ENCODE data around the gene PCMT1.
A peak's percentile ranks its signal among the peaks of the same experiment; 100 is the strongest.
"Not testable (repeated sequence)": the region's sequence is repeated elsewhere in the genome, so short reads cannot be mapped to it uniquely, and the experiment has no call there.

PCMT1 gene

DNA sequence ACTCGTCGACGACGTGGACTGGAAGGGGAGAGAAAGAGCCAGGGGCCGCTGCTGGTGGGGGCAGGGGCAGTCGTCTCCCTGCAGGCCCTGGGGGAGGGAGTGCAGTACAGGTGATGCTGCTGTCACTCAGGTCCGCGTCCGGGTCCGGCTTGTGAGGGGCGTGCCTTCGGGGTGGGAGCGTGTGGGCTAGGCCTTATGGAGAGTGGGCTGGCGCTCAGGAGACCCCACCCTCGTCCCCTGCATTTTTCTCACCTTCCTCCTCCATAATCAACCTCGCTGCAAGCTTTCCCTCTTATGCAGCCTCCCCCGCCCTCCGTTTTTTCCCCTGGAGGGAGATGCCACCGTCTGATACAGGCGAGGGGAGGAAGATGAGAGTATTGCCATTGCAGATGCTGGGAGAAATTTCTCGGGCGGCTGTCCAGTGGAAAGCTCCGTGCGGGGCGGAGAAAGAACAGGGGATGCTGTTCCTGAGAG, 632 bp downstream of the PCMT1 start:
- H3K27ac ChIP-seq: peak overlapping the region; percentile 91
- ChIA-PET POLR2A (ENCODE audit: low non-redundant PET) (interaction anchor here (0.7 to 0.8 kb wide), 2 partner anchors 111 to 500 kb away, joined by 3 read pairs; no protein-coding TSS in a partner anchor), CTCF (interaction anchor here (1.0 kb wide), 1 partner anchor 18 kb away, joined by 4 read pairs; no protein-coding TSS in a partner anchor)

DNA sequence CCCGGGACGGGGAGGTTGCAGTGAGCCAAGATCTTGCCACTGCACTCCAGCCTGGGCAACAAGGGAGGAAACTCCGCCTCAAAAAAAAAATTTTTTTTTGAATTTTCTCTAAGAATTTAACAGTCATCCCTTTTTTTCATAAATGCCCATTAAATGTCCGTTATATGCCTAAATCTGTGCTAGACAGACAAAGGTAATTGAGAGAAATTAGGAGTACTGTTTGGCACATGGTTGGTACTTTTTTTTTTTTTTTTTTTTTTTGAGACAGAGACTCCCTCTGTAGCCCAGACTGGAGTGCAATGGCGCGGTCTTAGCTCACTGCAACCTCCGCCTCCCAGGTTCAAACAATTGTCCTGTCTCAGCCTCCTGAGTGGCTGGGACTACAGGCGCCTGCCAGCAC, 1.7 kb downstream of the PCMT1 start:
- no peak for DNase-seq (ENCODE audit: low spot score)
- CTCF ChIA-PET: no interaction called here
- POLR2A ChIA-PET (ENCODE audit: low non-redundant PET): no interaction called here
- TF ChIP-seq, protein P1, sequence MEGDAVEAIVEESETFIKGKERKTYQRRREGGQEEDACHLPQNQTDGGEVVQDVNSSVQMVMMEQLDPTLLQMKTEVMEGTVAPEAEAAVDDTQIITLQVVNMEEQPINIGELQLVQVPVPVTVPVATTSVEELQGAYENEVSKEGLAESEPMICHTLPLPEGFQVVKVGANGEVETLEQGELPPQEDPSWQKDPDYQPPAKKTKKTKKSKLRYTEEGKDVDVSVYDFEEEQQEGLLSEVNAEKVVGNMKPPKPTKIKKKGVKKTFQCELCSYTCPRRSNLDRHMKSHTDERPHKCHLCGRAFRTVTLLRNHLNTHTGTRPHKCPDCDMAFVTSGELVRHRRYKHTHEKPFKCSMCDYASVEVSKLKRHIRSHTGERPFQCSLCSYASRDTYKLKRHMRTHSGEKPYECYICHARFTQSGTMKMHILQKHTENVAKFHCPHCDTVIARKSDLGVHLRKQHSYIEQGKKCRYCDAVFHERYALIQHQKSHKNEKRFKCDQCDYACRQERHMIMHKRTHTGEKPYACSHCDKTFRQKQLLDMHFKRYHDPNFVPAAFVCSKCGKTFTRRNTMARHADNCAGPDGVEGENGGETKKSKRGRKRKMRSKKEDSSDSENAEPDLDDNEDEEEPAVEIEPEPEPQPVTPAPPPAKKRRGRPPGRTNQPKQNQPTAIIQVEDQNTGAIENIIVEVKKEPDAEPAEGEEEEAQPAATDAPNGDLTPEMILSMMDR (conservative IDR thresholded peaks at IDR 0.05; ENCODE audit: low read depth): no peak
- H3K27ac ChIP-seq: peak overlapping the region; percentile 91

More for the DNA sequence above, 632 bp downstream of the PCMT1 start:
- peak; percentile 60 for DNase-seq (ENCODE audit: low spot score)
- TF ChIP-seq, protein P1 (conservative IDR thresholded peaks at IDR 0.05; ENCODE audit: low read depth): no peak

DNA sequence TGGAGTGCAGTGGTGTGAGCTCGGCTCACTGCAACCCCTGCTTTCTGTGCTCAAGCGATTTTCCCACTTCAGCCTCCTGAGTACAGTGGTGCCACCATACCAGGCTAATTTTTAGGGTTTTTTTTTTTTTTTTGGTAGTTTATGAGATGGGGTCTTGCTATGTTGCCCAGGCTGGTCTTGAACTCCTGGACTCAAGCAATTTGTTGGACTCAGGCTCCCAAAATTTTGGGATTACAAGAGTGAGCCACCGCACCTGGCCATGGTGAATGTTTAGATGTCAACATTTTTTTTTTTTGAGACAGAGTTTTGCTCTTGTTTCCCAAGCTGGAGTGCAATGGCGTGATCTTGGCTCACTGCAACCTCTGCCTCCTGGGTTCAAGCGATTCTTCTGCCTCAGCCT, 2.4 kb downstream of the PCMT1 start:
- DNase-seq (ENCODE audit: low spot score): not testable (repeated sequence)

DNA sequence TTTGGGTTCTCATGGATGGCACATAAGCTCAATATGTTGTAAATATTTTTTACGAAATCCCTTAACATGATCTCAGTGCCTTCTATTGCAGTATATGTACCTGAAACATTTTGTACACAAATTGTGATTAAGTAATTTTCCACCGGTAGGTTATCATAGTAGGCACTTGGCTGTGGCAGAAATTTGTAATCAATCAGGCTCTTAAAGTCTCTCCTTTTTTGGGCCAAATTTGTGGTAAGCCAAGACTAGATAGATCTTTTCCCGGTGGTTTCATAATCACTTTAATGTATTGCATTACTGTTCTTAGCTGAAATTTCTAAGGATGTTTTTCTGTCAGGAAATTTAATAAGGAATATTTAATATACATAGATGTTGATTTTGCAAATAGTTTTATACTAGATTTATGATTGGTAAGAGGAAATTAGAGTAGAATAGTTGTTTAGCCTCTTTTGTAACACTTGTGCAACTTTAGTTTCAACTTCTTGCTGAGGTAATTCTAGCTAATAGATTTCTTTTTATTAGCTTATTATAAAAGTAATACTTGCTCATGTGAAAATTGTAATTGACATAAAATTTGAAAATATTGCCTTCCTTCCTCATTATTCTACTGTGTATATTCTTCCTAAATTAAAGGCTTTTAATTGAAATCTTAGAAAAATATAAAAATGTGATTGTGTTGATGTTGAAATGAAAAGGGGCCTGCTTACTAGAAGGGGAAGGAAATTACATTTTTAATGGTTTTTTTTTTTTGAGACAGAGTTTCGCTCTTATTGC, 3.2 kb downstream of the PCMT1 start:
- H3K27ac ChIP-seq: no peak overlapping the region
- POLR2A ChIA-PET (ENCODE audit: low non-redundant PET): no interaction called here
- CTCF ChIA-PET: interaction anchor here (0.6 kb wide), 1 partner anchor 1106 kb away, joined by 3 read pairs; no protein-coding TSS in a partner anchor
- no peak for DNase-seq (ENCODE audit: low spot score)
- TF ChIP-seq, protein P1 (conservative IDR thresholded peaks at IDR 0.05; ENCODE audit: low read depth): no peak

More for the DNA sequence above, 2.4 kb downstream of the PCMT1 start:
- POLR2A ChIA-PET (ENCODE audit: low non-redundant PET); H3K27ac ChIP-seq; CTCF ChIA-PET: not testable (repeated sequence)

DNA sequence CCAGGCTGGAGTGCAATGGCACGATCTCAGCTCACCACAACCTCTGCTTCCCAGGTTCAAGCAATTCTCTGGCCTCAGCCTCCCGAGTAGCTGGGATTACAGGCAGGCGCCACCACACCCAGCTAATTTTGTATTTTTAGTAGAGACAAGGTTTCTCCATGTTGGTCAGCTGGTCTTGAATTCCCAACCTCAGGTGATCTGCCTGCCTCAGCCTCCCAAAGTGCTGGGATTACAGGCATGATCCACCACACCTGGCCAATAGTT, 3.8 kb downstream of the PCMT1 start:
- H3K27ac ChIP-seq; DNase-seq (ENCODE audit: low spot score); CTCF ChIA-PET; POLR2A ChIA-PET (ENCODE audit: low non-redundant PET): not testable (repeated sequence)

DNA sequence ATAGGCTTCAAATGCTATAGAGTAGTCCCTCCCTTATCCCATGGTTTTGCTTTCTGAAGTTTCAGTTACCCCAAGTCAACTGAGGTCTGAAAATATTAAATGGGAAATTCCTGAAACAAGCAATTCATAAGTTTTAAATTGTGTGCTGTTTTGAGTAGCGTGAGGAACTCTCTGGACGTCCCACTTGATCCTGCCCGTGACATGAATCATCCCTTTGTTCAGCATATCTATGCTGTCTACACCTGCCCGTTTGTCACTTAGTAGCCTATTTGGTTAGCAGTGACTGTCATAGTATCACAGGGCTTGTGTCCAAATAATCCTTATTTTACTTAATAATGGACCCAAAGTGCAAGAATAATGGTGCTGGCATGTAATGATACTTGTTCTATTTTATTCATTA, 5.0 kb downstream of the PCMT1 start:
- CTCF ChIA-PET: no interaction called here
- H3K27ac ChIP-seq: no peak overlapping the region
- DNase-seq (ENCODE audit: low spot score): no peak
- POLR2A ChIA-PET (ENCODE audit: low non-redundant PET): no interaction called here
- TF ChIP-seq, protein P1 (conservative IDR thresholded peaks at IDR 0.05; ENCODE audit: low read depth): no peak

DNA sequence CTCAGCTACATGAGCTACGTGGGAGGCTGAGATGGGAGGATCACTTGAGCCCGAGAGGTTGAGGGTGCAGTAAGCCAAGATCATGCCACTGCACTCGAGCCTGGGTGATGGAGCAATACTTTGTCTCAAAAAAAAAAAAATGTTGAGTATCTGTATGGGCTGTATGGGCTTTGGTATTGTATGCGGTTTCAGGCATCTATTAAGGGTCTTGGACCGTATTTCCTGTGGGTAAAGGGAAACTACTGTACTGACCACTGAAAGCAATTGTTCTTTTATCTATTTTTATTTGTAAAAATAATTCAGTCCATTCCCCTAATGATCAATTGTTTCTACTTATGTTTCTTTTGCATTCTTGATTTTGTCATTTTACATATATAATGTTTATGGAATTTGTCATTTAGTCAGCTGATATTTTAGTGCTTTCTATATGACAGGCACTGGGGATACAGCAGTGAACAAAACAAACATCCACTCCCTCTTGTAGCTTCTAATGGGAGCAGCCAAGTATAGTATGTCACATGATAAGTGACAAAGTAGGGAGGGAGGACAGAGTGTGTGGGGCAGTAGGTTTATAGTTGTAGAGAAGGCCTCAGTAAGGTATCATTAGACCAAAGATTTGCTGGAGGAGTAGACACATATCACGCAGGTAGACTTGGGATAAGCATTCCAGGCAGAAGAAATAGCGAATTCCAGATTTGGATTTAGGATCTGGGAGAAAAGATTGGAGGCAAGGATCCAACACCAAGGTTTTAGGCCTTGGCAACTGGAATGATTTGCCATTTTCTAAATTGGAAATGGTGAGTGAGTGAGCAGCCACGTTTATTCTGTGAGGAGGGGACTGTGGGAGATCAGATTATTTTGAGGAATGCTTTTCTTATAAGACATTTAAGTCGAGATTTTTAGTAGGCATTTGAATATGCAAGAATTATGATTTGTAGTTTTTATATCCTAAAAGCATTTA, 6.0 kb downstream of the PCMT1 start:
- H3K27ac ChIP-seq: no peak overlapping the region
- CTCF ChIA-PET: no interaction called here
- TF ChIP-seq, protein P1 (conservative IDR thresholded peaks at IDR 0.05; ENCODE audit: low read depth): no peak
- POLR2A ChIA-PET (ENCODE audit: low non-redundant PET): no interaction called here
- no peak for DNase-seq (ENCODE audit: low spot score)
